NOMO-1 treated with dmso at 0.1 percent for 144 hours (cell line): Measurements from ENCODE around the gene DHRS9.

ENCODE experiments used
- DNase-seq: peaks from one replicate; lab custom pipeline; 2025; ENCODE audit not compliant: unreplicated experiment; lab: John Stamatoyannopoulos, UW

The DHRS9 gene

GRCh38 chr2:169093535-169093934 is 24.2 kb downstream of the DHRS9 start:
- DNase-seq, result no peak

- no peak for DNase-seq
Observed at GRCh38 chr2:169094676-169095075, 25.3 kb downstream of the DHRS9 start.

GRCh38 chr2:169095621-169096105 is 26.3 kb downstream of the DHRS9 start:
- peak; percentile 46 for DNase-seq

GRCh38 chr2:169104848-169105247 is 35.5 kb downstream of the DHRS9 start:
- DNase-seq, result no peak

DNA sequence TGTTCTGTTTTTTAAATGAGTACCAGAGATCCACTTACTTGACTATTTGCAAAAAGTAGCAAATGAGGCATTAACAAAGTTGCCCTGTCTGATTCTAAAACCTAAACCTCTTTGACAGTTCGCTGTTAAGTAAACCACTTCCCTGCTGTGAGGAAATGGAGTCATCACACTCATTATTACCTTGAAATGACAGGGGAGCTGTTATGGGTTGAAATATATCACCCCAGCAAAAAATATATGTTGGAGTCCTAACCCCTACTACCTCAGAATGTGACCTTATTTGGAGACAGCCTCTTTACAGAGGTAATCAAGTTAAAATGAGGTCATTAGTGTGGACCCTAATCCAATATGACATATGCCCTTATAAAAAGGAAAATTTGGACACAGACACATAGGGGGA is 36.1 kb downstream of the DHRS9 start:
- DNase-seq, result peak; percentile 23

- no peak for DNase-seq
Observed at GRCh38 chr2:169106134-169106533, 36.8 kb downstream of the DHRS9 start.

DNA sequence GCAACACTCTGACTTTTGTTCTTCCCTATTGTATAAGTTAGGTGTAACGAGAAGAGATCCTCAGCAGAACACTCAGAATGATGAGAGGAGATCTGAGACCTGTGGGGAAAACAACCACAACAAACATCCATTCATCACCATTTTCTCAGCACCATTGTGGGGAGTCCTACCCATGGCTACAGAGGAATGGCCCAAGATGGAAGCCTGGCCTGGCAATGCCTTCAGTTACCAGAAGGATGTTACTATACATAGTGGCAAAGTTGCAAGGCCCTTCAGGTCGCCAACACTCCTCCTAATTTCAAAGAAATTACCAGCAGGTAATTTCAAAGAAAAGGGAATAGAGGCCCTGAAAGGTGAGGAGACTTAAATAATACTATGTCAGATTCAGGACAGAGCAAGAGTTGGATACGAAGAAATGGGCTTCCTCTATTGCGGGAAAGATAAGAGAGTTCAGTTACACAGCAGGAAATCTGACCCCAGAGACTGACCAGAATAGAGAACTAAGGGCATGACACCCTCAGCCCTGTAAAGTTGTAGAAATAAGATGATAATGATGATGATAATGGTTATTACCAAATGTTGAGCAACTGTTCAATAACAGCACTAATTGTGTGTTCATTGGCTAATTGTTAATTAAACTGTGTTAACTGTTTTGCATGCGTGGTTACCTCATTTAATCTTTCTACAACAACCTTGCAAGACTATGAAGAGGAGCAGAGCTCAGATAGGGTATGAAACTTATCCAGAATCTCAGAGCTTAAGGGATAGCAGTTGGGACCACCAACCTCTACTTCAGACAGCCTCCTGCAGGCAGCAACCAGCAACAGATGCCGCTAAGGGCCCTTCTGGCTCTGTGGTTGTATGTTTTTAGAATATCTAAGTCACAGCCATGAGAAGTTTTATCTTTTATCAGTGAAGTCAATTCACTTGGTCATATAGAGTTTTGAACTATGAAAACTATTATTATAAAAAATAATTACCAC is 37.5 kb downstream of the DHRS9 start:
- peak; percentile 56 for DNase-seq

GRCh38 chr2:169107645-169108044 is 38.3 kb downstream of the DHRS9 start:
- DNase-seq, result peak; percentile 40

GRCh38 chr2:169108099-169108884 is 38.9 kb downstream of the DHRS9 start:
- peak; percentile 56 for DNase-seq

- peak; percentile 56 for DNase-seq
Observed at GRCh38 chr2:169109502-169110409, 40.4 kb downstream of the DHRS9 start.

GRCh38 chr2:169110419-169110818 is 41.1 kb downstream of the DHRS9 start:
- no peak for DNase-seq

DNA sequence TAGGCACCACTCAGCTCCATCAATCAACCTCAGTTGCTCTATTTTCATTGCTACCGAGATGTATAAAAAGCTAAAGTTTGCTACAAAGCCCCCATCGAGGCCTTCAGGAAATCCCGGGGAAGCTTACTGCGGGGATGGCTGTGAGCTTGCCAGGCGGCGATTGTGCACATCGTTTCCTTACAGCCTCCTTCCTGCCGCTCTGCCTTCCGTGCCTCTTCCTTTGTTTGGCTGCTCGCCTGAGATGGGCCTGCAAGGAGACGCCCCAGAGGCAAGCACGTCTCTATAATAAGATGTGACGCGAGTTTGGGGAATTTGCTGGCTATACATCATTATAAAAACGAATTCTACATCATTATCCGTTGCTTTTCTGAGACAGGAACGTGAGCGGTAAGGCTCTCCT is 41.6 kb downstream of the DHRS9 start:
- DNase-seq, result no peak

DNA sequence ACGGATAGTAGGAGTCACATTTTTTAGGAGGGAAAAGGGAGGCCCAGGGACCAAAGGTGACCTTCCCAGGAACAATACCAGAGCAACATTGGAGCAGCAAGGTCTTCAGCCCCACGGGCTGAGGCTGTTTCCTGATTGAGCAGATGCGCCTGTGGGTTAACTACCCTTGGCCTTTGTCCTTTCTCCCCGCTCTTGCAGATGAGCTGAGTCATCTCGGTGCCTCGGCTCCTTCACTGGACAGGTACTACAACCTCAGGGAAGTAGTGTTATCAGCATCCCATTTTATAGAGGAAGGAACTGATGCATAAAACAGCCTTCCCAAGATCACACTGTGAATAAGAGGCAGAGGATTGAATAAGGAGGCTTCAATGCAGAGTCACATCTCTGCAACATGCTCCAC is 43.5 kb downstream of the DHRS9 start:
- no peak for DNase-seq

DNA sequence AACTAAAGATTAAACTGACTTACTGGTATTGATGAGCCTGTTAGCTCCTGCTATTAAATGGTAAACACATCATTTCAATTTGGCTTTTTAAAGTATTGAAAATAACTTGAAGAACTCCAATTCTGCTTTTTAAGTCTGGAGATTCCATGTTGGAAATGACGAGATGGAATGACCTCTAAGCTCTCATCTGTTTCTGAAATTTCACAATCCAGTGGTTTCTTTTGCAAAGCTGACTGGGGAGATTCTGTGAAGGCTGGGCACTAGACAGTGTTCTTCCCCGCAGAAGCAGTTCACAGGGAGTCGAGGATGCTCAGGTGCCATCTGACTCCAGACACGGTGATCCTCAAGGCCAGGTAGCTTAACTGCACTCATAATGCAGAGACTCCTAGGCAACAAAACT is 44.7 kb downstream of the DHRS9 start:
- DNase-seq, result no peak

GRCh38 chr2:169116327-169116726 is 47.0 kb downstream of the DHRS9 start:
- no peak for DNase-seq

- DNase-seq, result no peak
Observed at GRCh38 chr2:169116993-169117392, 47.6 kb downstream of the DHRS9 start.

GRCh38 chr2:169118060-169118459 is 48.7 kb downstream of the DHRS9 start:
- no peak for DNase-seq

GRCh38 chr2:169119123-169119760 is 49.9 kb downstream of the DHRS9 start:
- DNase-seq, result no peak

- no peak for DNase-seq
Observed at GRCh38 chr2:169119851-169120250, 50.5 kb downstream of the DHRS9 start.

GRCh38 chr2:169129703-169130243 is 60.4 kb downstream of the DHRS9 start:
- DNase-seq, result peak; percentile 8
